HG02678 (cell line): Measurements from ENCODE around the gene PHACTR2.
"Not testable (repeated sequence)": the region's sequence is repeated elsewhere in the genome, so short reads cannot be mapped to it uniquely, and the experiment has no call there.

Experiments
- ATAC-seq: cut with Tn5 transposase; IDR thresholded peaks from one replicate; pipeline ENCODE4 v1.9.1; 2021; ENCODE audit warnings: mild to moderate bottlenecking, moderate library complexity; ENCODE audit not compliant: unreplicated experiment

The PHACTR2 gene

GRCh38 chr6:143738072-143738690, 60.4 kb downstream of the PHACTR2 start:
- ATAC-seq, result not testable (repeated sequence)

- no peak for ATAC-seq
Observed at GRCh38 chr6:143739341-143739851, 61.6 kb downstream of the PHACTR2 start.

GRCh38 chr6:143740213-143740612, 62.4 kb downstream of the PHACTR2 start:
- ATAC-seq, result no peak

GRCh38 chr6:143741480-143741879, 63.7 kb downstream of the PHACTR2 start:
- no peak for ATAC-seq

- no peak for ATAC-seq
Observed at GRCh38 chr6:143742070-143742954, 64.5 kb downstream of the PHACTR2 start.

- ATAC-seq, result no peak
Observed at GRCh38 chr6:143742955-143743255, 65.1 kb downstream of the PHACTR2 start.

- no peak for ATAC-seq
Observed at GRCh38 chr6:143743301-143744166, 65.8 kb downstream of the PHACTR2 start.

GRCh38 chr6:143744551-143745165, 66.9 kb downstream of the PHACTR2 start:
- no peak for ATAC-seq

- ATAC-seq, result no peak
Observed at GRCh38 chr6:143745166-143746133, 67.7 kb downstream of the PHACTR2 start.

GRCh38 chr6:143746202-143747119, 68.7 kb downstream of the PHACTR2 start:
- no peak for ATAC-seq

GRCh38 chr6:143747347-143747842, 69.6 kb downstream of the PHACTR2 start:
- no peak for ATAC-seq

GRCh38 chr6:143749891-143750290, 72.1 kb downstream of the PHACTR2 start:
- no peak for ATAC-seq

- no peak for ATAC-seq
Observed at GRCh38 chr6:143750877-143751276, 73.1 kb downstream of the PHACTR2 start.

GRCh38 chr6:143752459-143752858, 74.7 kb downstream of the PHACTR2 start:
- ATAC-seq, result no peak

- ATAC-seq, result no peak
Observed at GRCh38 chr6:143753678-143754077, 75.9 kb downstream of the PHACTR2 start.

GRCh38 chr6:143754204-143754603, 76.4 kb downstream of the PHACTR2 start:
- ATAC-seq, result no peak

GRCh38 chr6:143755301-143755744, 77.6 kb downstream of the PHACTR2 start:
- ATAC-seq, result no peak

- ATAC-seq, result no peak
Observed at GRCh38 chr6:143757346-143757832, 79.6 kb downstream of the PHACTR2 start.
